NCI-H128 (cell line): ENCODE data around the gene GINS2.

Experiments
- DNase-seq: peaks from one replicate; lab custom pipeline; 2025; ENCODE audit not compliant: unreplicated experiment; lab: John Stamatoyannopoulos, UW

GINS2 gene

DNA sequence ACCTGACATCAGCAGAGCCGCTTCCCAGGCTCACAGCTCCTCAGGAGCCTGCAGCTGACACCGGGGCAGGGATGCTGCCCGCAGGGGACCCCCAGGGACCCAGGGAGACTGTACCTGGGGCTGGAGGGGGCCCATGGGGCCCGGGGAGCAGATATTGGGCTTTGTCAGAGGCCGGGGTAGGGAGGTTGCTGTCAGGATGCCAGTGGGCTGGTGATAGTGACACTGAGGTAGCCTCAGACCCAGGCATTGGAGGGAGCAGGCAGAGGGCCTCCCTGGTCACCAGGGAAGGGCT, 60.5 kb downstream of the GINS2 start:
- DNase-seq = no peak

GRCh38 chr16:85627526-85628264, 61.1 kb downstream of the GINS2 start:
- no peak for DNase-seq

- DNase-seq = no peak
Observed at GRCh38 chr16:85627089-85627488, 61.7 kb downstream of the GINS2 start.
